Activated CD8-positive, alpha-beta T cell treated with anti-CD3 and anti-CD28 coated beads, Interleukin-2, amount 10 ng/mL, durations not matched to agents 7 days and 5 days (primary cell): ENCODE data around the gene CYSRT1. TPM values are rescaled to one million over a fixed set of nuclear protein-coding genes. Genes with fewer than 3 reads are reported as not detected.

Source experiments
- ATAC-seq: fragments of 150-1000 bp; cut with Tn5 transposase; one replicate; pipeline ENCODE4 v1.10.0; 2021; ENCODE audit warnings: moderate library complexity
- CTCF ChIA-PET: fragments of 350-600 bp; sonication (Branson Sonifier 250); formaldehyde crosslinking; loops from one replicate; lab custom pipeline; 2021; ENCODE audit warnings: antibody characterized with exemption; lab: Charles Lee
- POLR2A ChIA-PET: fragments of 350-600 bp; sonication (Branson Sonifier 250); formaldehyde crosslinking; loops from one replicate; lab custom pipeline; 2021; ENCODE audit warnings: antibody characterized with exemption; lab: Charles Lee
- DNase-seq: peaks from one replicate; pipeline ENCODE4 v3.0.0-alpha.2; 2020
- H3K27ac Mint-ChIP-seq: one replicate; pipeline ENCODE4 v1.8.0; 2021; ENCODE audit warnings: mild to moderate bottlenecking, mixed read lengths
- H3K27me3 Mint-ChIP-seq: one replicate; pipeline ENCODE4 v1.8.0; 2021; ENCODE audit warnings: low read depth, mixed read lengths
- H3K36me3 Mint-ChIP-seq: one replicate; pipeline ENCODE4 v1.8.0; 2021; ENCODE audit warnings: low read depth, mixed read lengths
- H3K4me1 Mint-ChIP-seq: one replicate; pipeline ENCODE4 v1.8.0; 2021; ENCODE audit warnings: low read depth, mixed read lengths
- H3K4me3 Mint-ChIP-seq: one replicate; pipeline ENCODE4 v1.8.0; 2021; ENCODE audit warnings: mild to moderate bottlenecking, mixed read lengths
- H3K9me3 Mint-ChIP-seq: one replicate; pipeline ENCODE4 v1.8.0; 2022; ENCODE audit warnings: mixed read lengths; ENCODE audit not compliant: insufficient read depth
- total RNA-seq, 2 experiments: library from RNA; stranded (reverse); gene quantifications; one replicate each; pipeline ENCODE4 v1.2.3, GENCODE V29; 2021

CYSRT1 gene
- total RNA-seq, 2 experiments from 2014 or later, result 0.42 to 0.50 TPM

DNA sequence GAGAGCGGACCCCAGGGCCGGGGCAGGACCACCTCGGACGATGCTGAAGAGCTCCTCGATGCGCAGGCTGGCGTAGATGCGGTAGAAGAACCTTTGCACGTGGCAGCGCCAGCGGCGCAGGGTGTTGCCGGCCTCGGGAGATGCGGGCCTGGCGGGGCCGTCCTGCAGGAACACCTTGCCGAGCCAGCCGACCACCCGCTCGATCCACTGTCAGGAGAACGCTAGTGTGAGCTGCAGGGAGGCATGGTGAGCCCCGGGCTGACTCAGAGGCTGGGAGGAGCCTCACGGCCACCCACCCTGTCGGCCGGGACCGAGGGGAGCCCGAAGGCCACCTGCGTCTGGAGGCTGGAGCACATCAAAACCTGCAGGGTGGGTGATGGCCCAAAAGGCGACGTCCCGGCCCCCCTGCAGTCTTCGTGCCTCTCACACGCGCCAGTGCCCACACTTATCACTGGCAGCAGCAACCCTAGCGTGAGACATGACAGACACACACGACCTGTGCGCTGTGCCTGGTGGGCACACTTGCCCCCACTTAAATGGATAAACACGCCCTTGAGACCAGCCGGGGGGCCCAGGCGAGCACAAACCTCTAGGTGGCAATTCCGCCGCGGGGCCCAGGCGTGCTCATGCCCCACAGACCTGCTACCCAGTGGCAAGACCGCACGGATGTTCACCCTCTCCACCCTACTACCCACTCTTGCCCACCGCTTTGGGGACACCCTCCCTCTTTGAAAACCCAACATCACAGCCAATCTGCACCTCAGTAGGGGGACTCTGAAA, 39.9 kb upstream of the CYSRT1 start:
- no peak overlapping the region for H3K4me3 Mint-ChIP-seq
- ChIA-PET POLR2A (no interaction called here), CTCF (no interaction called here)
- H3K36me3 Mint-ChIP-seq, result peaks cover 20% of the 10 kb centered on the region
- no peak for ATAC-seq
- no peak for DNase-seq
- H3K27ac Mint-ChIP-seq, result no peak overlapping the region
- H3K4me1 Mint-ChIP-seq, result peaks cover 33% of the 10 kb centered on the region
- no peaks in the 10 kb centered on the region for H3K9me3 Mint-ChIP-seq
- H3K27me3 Mint-ChIP-seq, result no peaks in the 10 kb centered on the region

DNA sequence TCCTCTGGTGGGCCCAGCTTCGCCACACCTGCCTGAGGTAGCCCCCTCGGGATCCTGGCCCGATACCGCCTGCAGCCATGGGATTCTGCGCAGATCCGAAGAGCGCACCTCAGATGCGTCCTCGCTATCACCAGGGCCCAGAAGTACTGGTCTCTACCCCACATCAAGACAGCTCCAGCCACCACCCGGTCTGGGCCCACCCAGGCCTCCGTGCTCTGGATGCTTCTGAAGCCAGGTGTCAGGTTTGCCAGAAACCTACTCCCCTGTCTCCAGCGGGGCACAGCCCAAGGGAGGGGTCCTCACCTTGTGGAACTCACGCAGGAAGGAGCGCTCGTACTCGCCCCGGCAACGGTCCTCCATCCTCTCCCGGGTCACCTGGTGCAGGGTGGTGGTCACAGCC, 39.1 kb upstream of the CYSRT1 start:
- CTCF ChIA-PET, result no interaction called here
- H3K9me3 Mint-ChIP-seq, result no peaks in the 10 kb centered on the region
- H3K36me3 Mint-ChIP-seq, result peaks cover 20% of the 10 kb centered on the region

DNA sequence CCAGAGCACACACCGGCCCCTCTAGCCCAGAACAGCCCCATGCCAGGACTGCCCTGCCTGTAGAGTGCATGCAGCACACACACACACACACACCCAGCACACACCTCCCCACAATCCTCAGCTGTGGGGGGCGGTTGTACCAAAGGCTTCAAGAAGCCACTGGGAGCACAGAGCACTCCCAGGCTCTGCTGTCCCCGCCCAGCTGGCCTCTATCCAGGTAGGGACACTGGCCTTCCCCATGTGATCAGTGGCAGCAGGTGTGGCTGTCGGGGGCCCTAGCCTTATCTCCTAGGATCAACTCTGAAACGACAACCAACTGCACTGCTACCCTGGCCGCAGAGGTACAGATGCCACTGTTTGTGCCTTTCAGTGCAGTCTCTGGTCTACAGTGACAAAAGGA, 38.6 kb upstream of the CYSRT1 start:
- CTCF ChIA-PET, result interaction anchor here (1.7 kb wide), 1 partner anchor 50 kb away, joined by 4 read pairs; no protein-coding TSS in a partner anchor
- ATAC-seq, result no peak
- Mint-ChIP-seq H3K4me3 (peak overlapping the region; percentile 90), H3K27me3 (no peaks in the 10 kb centered on the region), H3K36me3 (peaks cover 20% of the 10 kb centered on the region), H3K9me3 (no peaks in the 10 kb centered on the region), H3K4me1 (peaks cover 42% of the 10 kb centered on the region), H3K27ac (peak overlapping the region; percentile 32)
- POLR2A ChIA-PET, result interaction anchor here (3.2 kb wide), 1 partner anchor 14 kb away, joined by 20 read pairs; the partner anchor contains the start of gene TPRN
- no peak for DNase-seq

More for the DNA sequence above, 39.1 kb upstream of the CYSRT1 start:
- ATAC-seq, result no peak
- Mint-ChIP-seq H3K4me3 (no peak overlapping the region), H3K27ac (no peak overlapping the region), H3K4me1 (peaks cover 40% of the 10 kb centered on the region), H3K27me3 (no peaks in the 10 kb centered on the region)
- no peak for DNase-seq
- POLR2A ChIA-PET, result no interaction called here

DNA sequence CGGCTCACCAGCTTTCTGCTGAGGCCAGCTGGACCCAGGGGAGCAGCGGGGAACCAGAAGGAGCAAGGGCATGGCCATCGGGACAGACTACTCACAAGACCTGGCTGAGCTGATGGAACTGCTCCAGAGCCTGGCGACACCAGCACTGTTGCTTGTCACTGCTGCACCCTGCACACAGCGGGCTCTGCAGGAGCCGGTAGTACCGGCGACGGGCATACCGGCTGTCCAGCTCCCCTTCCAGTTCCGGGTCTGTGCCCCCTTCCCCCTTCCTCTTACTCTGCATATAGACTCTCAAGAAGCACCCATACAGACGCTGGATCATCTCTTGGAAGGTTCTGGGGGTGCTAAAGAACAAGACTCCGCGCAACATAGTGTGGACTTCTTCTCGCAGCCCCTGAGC, 37.6 kb upstream of the CYSRT1 start:
- ChIA-PET POLR2A (interaction anchor here (0.7 to 3.2 kb wide), 12 partner anchors 11 to 243 kb away, joined by 3 to 28 read pairs (median 4); partner anchors contain the start of genes CYSRT1, RNF208, SAPCD2 and TPRN), CTCF (interaction anchor here (1.2 to 3.4 kb wide), 6 partner anchors 11 to 119 kb away, joined by 3 to 23 read pairs (median 4); partner anchors contain the start of genes CYSRT1 and RNF224)
- no peaks in the 10 kb centered on the region for H3K9me3 Mint-ChIP-seq
- ATAC-seq (no peak), DNase-seq (no peak)
- H3K27me3 Mint-ChIP-seq, result no peaks in the 10 kb centered on the region
- peaks cover 16% of the 10 kb centered on the region for H3K36me3 Mint-ChIP-seq
- peaks cover 42% of the 10 kb centered on the region for H3K4me1 Mint-ChIP-seq
- peak overlapping the region; percentile 96 for H3K27ac Mint-ChIP-seq
- peak overlapping the region; percentile 90 for H3K4me3 Mint-ChIP-seq

DNA sequence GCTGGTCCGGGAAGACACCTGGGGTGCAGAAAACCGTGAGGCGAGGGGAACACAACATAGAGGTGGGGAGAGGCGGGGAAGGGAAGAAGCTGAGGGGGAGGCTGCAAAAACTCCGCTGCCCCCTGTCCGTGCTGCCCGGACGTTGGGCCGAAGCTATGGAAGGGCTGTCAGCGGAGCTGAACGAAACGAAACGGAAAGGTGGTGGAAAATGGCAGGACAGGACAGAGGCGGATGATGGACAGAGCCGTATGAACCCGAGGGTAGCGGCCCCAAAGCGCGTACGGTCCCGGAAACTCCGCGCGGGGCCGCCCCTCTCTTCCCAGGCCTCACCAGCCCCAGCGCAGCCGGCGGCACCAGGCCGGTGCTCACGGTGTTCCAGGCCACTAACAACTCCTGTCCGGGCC, 36.9 kb upstream of the CYSRT1 start:
- Mint-ChIP-seq H3K36me3 (peaks cover 16% of the 10 kb centered on the region), H3K4me3 (peak overlapping the region; percentile 90), H3K27ac (peak overlapping the region; percentile 96), H3K4me1 (peaks cover 42% of the 10 kb centered on the region), H3K9me3 (no peaks in the 10 kb centered on the region), H3K27me3 (no peaks in the 10 kb centered on the region)
- ATAC-seq (no peak), DNase-seq (no peak)
- CTCF ChIA-PET, result interaction anchor here (1.2 to 3.4 kb wide), 12 partner anchors 10 to 120 kb away, joined by 3 to 23 read pairs (median 5); partner anchors contain the start of genes CYSRT1, RNF208, RNF224 and TPRN
- POLR2A ChIA-PET, result interaction anchor here (0.7 to 3.2 kb wide), 13 partner anchors 10 to 244 kb away, joined by 3 to 28 read pairs (median 4); partner anchors contain the start of genes CYSRT1, RNF208, SAPCD2 and TPRN

DNA sequence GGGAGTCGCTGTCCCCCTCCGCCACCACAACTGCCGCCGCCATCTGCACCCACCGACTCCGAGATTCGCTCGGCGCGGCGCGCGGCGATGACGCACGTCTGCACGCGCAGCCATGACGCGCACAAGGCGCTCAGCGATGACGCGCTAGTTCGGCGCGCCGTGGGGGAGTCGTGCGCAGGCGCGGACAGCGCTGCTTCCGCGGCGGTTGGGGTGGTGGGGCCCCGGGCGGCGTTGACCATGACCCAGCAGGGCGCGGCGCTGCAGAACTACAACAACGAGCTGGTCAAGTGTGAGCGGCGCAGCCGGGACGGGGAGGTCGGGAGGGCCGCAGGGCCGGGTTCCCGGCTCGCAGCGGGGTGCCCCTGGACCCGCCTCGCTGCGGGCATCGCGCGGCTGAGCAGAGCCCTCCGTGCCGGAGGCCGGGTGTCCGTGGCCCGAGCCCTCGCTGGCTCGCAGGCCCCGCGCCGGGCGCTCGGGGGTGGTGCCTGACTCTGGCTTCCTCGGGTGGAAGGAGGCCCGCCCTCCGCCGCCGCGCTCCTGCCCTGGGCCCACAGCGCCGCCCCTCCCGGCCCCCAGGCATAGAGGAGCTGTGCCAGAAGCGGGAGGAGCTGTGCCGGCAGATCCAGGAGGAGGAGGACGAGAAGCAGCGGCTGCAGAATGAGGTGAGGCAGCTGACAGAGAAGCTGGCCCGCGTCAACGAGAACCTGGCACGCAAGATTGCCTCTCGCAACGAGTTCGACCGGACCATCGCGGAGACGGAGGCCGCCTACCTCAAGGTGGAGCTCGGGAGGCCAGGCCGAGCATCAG, 36.3 kb upstream of the CYSRT1 start, which contains the start of the genes ANAPC2 and SSNA1:
ANAPC2 (minus strand) TSS at position 71 of the 807 bp plus-strand sequence; CDS start at position 43, 28 bp downstream.
SSNA1 (plus strand) TSS at position 187 of the 807 bp plus-strand sequence; CDS start at position 238, 51 bp downstream.
- Mint-ChIP-seq H3K36me3 (peaks cover 12% of the 10 kb centered on the region), H3K27me3 (no peaks in the 10 kb centered on the region), H3K9me3 (no peaks in the 10 kb centered on the region), H3K4me3 (peak within 1 kb of the TSS; percentile 97), H3K4me1 (peaks cover 42% of the 10 kb centered on the region), H3K27ac (peak within 1 kb of the TSS; percentile 97)
- ATAC-seq (peak; percentile 81), DNase-seq (peak; percentile 93)
- POLR2A ChIA-PET, result interaction anchor here (0.6 to 3.2 kb wide), 25 partner anchors 8 to 119 kb away, joined by 3 to 28 read pairs (median 4); partner anchors contain the start of genes CYSRT1, LRRC26, MAN1B1 and RNF208
- CTCF ChIA-PET, result interaction anchor here (0.7 to 3.4 kb wide), 22 partner anchors 10 to 153 kb away, joined by 3 to 23 read pairs (median 4); partner anchors contain the start of genes CYSRT1, MAN1B1, RNF208 and RNF224

DNA sequence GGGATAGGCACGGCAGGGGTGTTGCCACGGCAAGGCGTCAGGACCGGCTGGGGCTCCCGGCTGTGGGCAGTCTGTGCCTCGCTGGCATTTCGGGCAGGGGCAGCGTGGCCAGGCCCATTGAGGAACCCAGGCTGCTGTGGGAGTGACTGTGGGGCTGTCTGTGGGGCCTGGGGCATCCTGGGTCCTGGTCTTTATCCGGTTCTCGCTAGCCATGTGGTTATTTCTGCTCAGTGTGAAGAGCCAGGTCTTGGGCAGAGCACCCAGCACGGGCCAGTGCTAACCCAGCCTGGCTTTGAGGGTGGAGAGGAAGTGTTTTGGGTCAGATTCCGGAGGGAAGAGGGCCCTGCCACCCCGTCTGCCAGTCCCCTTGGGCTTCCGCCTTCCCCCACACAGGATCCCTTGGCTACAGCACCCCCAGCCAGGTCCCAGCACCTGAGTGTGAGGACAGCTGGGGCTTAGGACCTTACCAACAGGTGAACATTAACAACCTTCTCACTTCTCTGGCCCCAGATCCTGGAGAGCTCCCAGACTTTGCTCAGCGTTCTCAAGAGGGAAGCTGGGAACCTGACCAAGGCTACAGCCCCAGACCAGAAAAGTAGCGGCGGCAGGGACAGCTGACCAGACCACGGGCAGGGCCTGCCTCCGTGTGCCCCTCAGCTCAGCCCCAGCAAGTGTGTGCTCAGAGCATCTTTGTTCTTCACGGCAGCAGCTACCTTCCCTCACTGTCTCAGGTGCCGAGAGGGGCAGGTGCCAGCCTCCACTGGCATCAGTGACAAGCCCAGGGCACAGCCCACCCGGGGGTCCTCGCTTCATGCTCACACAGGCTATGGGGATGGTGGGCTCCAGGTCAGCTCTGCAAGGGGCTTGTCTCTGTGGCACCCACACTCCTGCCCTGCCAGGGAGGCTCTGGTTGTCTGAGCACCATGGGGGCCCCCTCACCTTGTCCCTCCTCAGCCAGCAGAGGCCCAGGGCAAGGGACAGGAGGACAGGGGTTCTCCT, 35.4 kb upstream of the CYSRT1 start:
- peak overlapping the region; percentile 97 for H3K4me3 Mint-ChIP-seq
- peaks cover 8% of the 10 kb centered on the region for H3K36me3 Mint-ChIP-seq
- ChIA-PET CTCF (interaction anchor here (0.7 to 3.4 kb wide), 20 partner anchors 9 to 154 kb away, joined by 3 to 23 read pairs (median 4); partner anchors contain the start of genes CYSRT1, MAN1B1, RNF208 and RNF224), POLR2A (interaction anchor here (0.6 to 3.2 kb wide), 21 partner anchors 9 to 120 kb away, joined by 3 to 28 read pairs (median 5); partner anchors contain the start of genes CYSRT1, LRRC26, MAN1B1 and RNF208)
- H3K27ac Mint-ChIP-seq, result peak overlapping the region; percentile 97
- no peaks in the 10 kb centered on the region for H3K9me3 Mint-ChIP-seq
- H3K27me3 Mint-ChIP-seq, result no peaks in the 10 kb centered on the region
- ATAC-seq (no peak), DNase-seq (no peak)
- H3K4me1 Mint-ChIP-seq, result peaks cover 38% of the 10 kb centered on the region

DNA sequence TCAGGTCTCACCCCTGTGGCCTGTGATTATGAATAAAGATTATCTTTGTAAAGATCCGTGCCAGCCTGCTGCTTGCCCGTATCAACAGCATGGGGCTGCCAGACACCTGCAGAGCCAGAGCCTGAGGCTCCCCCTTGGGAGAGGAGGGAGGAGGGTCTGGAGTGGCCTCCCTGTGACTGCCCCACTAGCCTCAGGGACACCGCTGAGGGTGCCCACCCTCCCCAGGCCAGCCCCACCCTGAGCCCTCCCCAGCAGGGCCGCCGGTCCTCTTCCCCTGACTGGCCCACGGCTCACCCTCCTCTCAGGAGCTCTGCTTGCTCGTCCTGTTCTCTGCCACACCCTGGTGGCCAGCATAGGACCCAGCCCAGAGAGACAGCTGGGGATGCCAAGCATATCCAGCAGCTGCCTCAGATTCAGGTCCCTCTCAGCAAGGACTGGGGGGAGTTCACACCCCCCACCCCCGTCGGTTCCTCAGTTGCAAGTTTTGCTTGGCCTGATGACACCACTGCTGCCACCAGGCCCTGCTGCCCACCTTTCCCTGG, 34.6 kb upstream of the CYSRT1 start:
- DNase-seq (no peak), ATAC-seq (no peak)
- Mint-ChIP-seq H3K4me3 (peak overlapping the region; percentile 97), H3K9me3 (no peaks in the 10 kb centered on the region), H3K27ac (peak overlapping the region; percentile 61), H3K4me1 (peaks cover 38% of the 10 kb centered on the region), H3K27me3 (no peaks in the 10 kb centered on the region), H3K36me3 (peaks cover 8% of the 10 kb centered on the region)
- POLR2A ChIA-PET, result interaction anchor here (0.8 kb wide), 1 partner anchor 61 kb away, joined by 3 read pairs; no protein-coding TSS in a partner anchor
- CTCF ChIA-PET, result interaction anchor here (1.3 to 3.4 kb wide), 5 partner anchors 8 to 71 kb away, joined by 3 to 23 read pairs (median 9); partner anchors contain the start of genes CYSRT1, RNF224 and TPRN

DNA sequence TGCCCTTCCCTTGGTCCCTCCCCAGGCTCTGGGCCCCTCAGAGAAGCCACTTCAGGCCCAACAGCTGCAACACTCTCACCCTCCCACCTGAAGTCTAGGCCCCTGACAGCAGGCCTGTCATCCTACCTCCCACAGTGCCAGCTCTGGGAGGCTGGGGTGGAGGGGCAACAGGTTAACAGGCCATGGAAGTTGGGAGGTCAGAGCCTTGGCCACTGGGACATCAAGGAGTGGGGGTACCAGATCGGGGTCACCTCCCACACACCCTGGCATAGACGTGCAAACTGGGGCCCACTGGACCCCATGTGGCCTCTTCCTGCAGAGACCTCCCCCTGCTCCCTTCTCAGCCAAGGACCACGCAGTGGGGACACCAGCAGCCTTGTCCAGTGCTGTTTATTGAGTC, 33.7 kb upstream of the CYSRT1 start:
- DNase-seq, result no peak
- peaks cover 35% of the 10 kb centered on the region for H3K4me1 Mint-ChIP-seq
- H3K9me3 Mint-ChIP-seq, result no peaks in the 10 kb centered on the region
- H3K27ac Mint-ChIP-seq, result no peak overlapping the region
- no peaks in the 10 kb centered on the region for H3K27me3 Mint-ChIP-seq
- ChIA-PET POLR2A (interaction anchor here (0.8 to 1.3 kb wide), 2 partner anchors 14 to 62 kb away, joined by 3 to 5 read pairs; partner anchors contain the start of gene TMEM203), CTCF (interaction anchor here (1.5 to 1.7 kb wide), 2 partner anchors 36 to 72 kb away, joined by 4 read pairs; partner anchors contain the start of gene RNF224)
- no peak for ATAC-seq
- no peak overlapping the region for H3K4me3 Mint-ChIP-seq
- H3K36me3 Mint-ChIP-seq, result peaks cover 8% of the 10 kb centered on the region
